Upper lobe of left lung (tissue), 4 donors: Measurements from ENCODE around the gene SPAG16.

Experiments used
- CTCF ChIP-seq, 6 experiments: fragments of 450-650 bp in 4 of 6; fragments of 200-600 bp in 2 of 6; sonication (generic) in 2 of 6; IDR thresholded peaks; one replicate each; pipeline ENCODE4 v1.5.1; 2016 to 2019; ENCODE audit warnings: antibody characterized with exemption in 6 of 6
- EP300 ChIP-seq, 4 donors: sonication (generic); formaldehyde crosslinking; IDR thresholded peaks; one replicate each; pipeline ENCODE4 v1.5.1; 2017; ENCODE audit warnings: antibody characterized with exemption in 4 of 4, control low read depth in 2 of 4
- POLR2A ChIP-seq, 4 donors: fragments of 450-650 bp; IDR thresholded peaks; one replicate each; pipeline ENCODE4 v1.5.1; 2016 to 2017; ENCODE audit warnings: antibody characterized with exemption in 4 of 4, mild to moderate bottlenecking in 2 of 4
- POLR2AphosphoS5 ChIP-seq, 2 donors: sonication (generic); formaldehyde crosslinking; IDR thresholded peaks; one replicate each; pipeline ENCODE4 v1.5.1; 2017; ENCODE audit warnings: antibody characterized with exemption in 2 of 2

GRCh38 chr2:213243189-213244044 lies 40.8 kb upstream of the SPAG16 start:
- no peak for TF ChIP-seq POLR2A (IDR thresholded peaks at IDR 0.05)
- no peak for TF ChIP-seq CTCF (IDR thresholded peaks at IDR 0.05)
- no peak for TF ChIP-seq EP300 (IDR thresholded peaks at IDR 0.05)
- no peak for TF ChIP-seq POLR2AphosphoS5 (IDR thresholded peaks at IDR 0.05)
